CD14-positive monocyte (primary cell): ENCODE results near the gene CDC25A. TPM values are rescaled to one million over a fixed set of nuclear protein-coding genes. Genes with fewer than 3 reads are reported as not detected.

ENCODE experiments used
- DNase-seq, 3 donors: peaks; one replicate each; pipeline ENCODE4 v3.0.0-alpha.2; 2011 to 2022
- H2AFZ ChIP-seq: 2 replicates; pipeline ENCODE4 v1.6.0; 2012; ENCODE audit warnings: mild to moderate bottlenecking, low read depth, low read length, inconsistent platforms; ENCODE audit not compliant: insufficient read depth, poor library complexity, severe bottlenecking
- H3K27ac ChIP-seq, 2 donors: 1 replicate in 1 of 2; 2 replicates in 1 of 2; pipeline ENCODE4 v1.5.1; 2012 to 2013; ENCODE audit warnings: low read length in 2 of 2, control low read depth in 1 of 2, inconsistent platforms in 1 of 2, low read depth in 1 of 2, mild to moderate bottlenecking in 1 of 2
- H3K27me3 ChIP-seq, 2 donors: one replicate each; pipeline versions ENCODE4 v1.6.0 to v1.6.1; 2011 to 2013; ENCODE audit warnings: low read length in 2 of 2; ENCODE audit not compliant: control insufficient read depth in 2 of 2, insufficient read depth in 2 of 2
- H3K36me3 ChIP-seq, 2 donors: replicated peaks in 1 of 2; 1 replicate in 1 of 2; 2 replicates in 1 of 2; pipeline versions ENCODE4 v1.5.1 to v1.6.1; 2012 to 2013; ENCODE audit warnings: low read length in 2 of 2, control low read depth in 1 of 2, inconsistent platforms in 1 of 2, mild to moderate bottlenecking in 1 of 2; ENCODE audit not compliant: insufficient read depth in 2 of 2, control insufficient read depth in 1 of 2
- H3K4me1 ChIP-seq, 2 donors: 1 replicate in 1 of 2; 2 replicates in 1 of 2; pipeline versions ENCODE4 v1.5.1 to v1.6.1; 2012 to 2013; ENCODE audit warnings: low read length in 2 of 2, control low read depth in 1 of 2, inconsistent platforms in 1 of 2, mild to moderate bottlenecking in 1 of 2, moderate library complexity in 1 of 2; ENCODE audit not compliant: insufficient read depth in 2 of 2, control insufficient read depth in 1 of 2
- H3K4me2 ChIP-seq: replicated peaks from 2 replicates; pipeline ENCODE3; 2012; ENCODE audit warnings: low read length, moderate library complexity, mild to moderate bottlenecking; ENCODE audit not compliant: poor library complexity, severe bottlenecking; ENCODE audit errors: extremely low read depth
- H3K4me3 ChIP-seq, 3 experiments: fragments of 200-600 bp in 1 of 3; sonication (generic) in 1 of 3; replicated peaks in 1 of 3; 1 replicate in 2 of 3; 2 replicates in 1 of 3; pipeline ENCODE4 v1.5.1; 2011 to 2013; ENCODE audit warnings: low read length in 3 of 3, mild to moderate bottlenecking in 3 of 3, control low read depth in 2 of 3, low read depth in 2 of 3, inconsistent platforms in 1 of 3, moderate library complexity in 1 of 3
- H3K79me2 ChIP-seq: 2 replicates; pipeline ENCODE4 v1.6.0; 2012; ENCODE audit warnings: mild to moderate bottlenecking, control low read depth, inconsistent platforms, low read length, moderate library complexity; ENCODE audit not compliant: insufficient read depth
- H3K9ac ChIP-seq: 2 replicates; pipeline ENCODE4 v1.6.0; 2017; ENCODE audit warnings: low read length, mild to moderate bottlenecking; ENCODE audit not compliant: insufficient read depth, poor library complexity, severe bottlenecking
- H3K9me3 ChIP-seq, 2 donors: replicated peaks in 1 of 2; 1 replicate in 1 of 2; 2 replicates in 1 of 2; pipeline versions ENCODE4 v1.5.1 to v1.6.1; 2012 to 2013; ENCODE audit warnings: low read length in 2 of 2, control low read depth in 1 of 2; ENCODE audit not compliant: control insufficient read depth in 1 of 2, insufficient read depth in 1 of 2
- H4K20me1 ChIP-seq: 2 replicates; pipeline ENCODE4 v1.6.0; 2012; ENCODE audit warnings: mild to moderate bottlenecking, low read length, control low read depth, moderate library complexity; ENCODE audit not compliant: insufficient read depth
- H3K27ac Mint-ChIP-seq, 7 donors: one replicate each; pipeline ENCODE4 v1.8.0; 2020; ENCODE audit warnings: mild to moderate bottlenecking in 7 of 7, mixed read lengths in 7 of 7, moderate library complexity in 6 of 7, inconsistent platforms in 2 of 7
- H3K27me3 Mint-ChIP-seq, 3 donors: one replicate each; pipeline ENCODE4 v1.8.0; 2021 to 2022; ENCODE audit warnings: low read depth in 3 of 3, mild to moderate bottlenecking in 3 of 3, mixed read lengths in 3 of 3, moderate library complexity in 3 of 3, inconsistent platforms in 1 of 3
- H3K36me3 Mint-ChIP-seq, 2 donors: one replicate each; pipeline ENCODE4 v1.8.0; 2020; ENCODE audit warnings: mixed read lengths in 2 of 2, inconsistent platforms in 1 of 2, mild to moderate bottlenecking in 1 of 2
- H3K4me1 Mint-ChIP-seq: one replicate; pipeline ENCODE4 v1.8.0; 2020; ENCODE audit warnings: mild to moderate bottlenecking, mixed read lengths
- H3K4me3 Mint-ChIP-seq, 2 donors: one replicate each; pipeline ENCODE4 v1.8.0; 2020; ENCODE audit warnings: mild to moderate bottlenecking in 2 of 2, mixed read lengths in 2 of 2, moderate library complexity in 1 of 2
- H3K9me3 Mint-ChIP-seq, 7 donors: one replicate each; pipeline ENCODE4 v1.8.0; 2020 to 2022; ENCODE audit warnings: mixed read lengths in 7 of 7, mild to moderate bottlenecking in 6 of 7, moderate library complexity in 6 of 7, inconsistent platforms in 2 of 7
- WGBS: methylation state at CpG from one replicate; pipeline ENCODE4 v1.1.5; 2013; ENCODE audit warnings: missing lambda C conversion rate; ENCODE audit not compliant: insufficient coverage; 5-methylcytosine and 5-hydroxymethylcytosine counted together
- intact Hi-C, 2 donors: fragments of 100-400 bp; cut with micrococcal nuclease; formaldehyde crosslinking; loops; one replicate each; pipeline versions ENCODE4 v1.15.0 to v1.15.1; 2023
- polyA plus RNA-seq, 3 donors: library from polyadenylated mRNA; depleted of rRNA in 1 of 3; unstranded in 2 of 3; stranded (reverse) in 1 of 3; fragments of 300-500 nt in 2 of 3; fragments of >200 nt in 1 of 3; fragmentation: Illumina TruSeq in 2 of 3; gene quantifications; 1 replicate in 2 of 3; 2 replicates in 1 of 3; pipeline ENCODE4 v1.2.3, GENCODE V29; 2012 to 2021
- TF ChIP-seq, protein P1 (sequence below): fragments of 200-600 bp; IDR thresholded peaks from one replicate; pipeline ENCODE4 v1.8.0; 2022; ENCODE audit warnings: antibody characterized with exemption, mild to moderate bottlenecking

CDC25A gene
- polyA plus RNA-seq, 3 donors: 0.07 to 0.39 TPM; not detected in 1

DNA sequence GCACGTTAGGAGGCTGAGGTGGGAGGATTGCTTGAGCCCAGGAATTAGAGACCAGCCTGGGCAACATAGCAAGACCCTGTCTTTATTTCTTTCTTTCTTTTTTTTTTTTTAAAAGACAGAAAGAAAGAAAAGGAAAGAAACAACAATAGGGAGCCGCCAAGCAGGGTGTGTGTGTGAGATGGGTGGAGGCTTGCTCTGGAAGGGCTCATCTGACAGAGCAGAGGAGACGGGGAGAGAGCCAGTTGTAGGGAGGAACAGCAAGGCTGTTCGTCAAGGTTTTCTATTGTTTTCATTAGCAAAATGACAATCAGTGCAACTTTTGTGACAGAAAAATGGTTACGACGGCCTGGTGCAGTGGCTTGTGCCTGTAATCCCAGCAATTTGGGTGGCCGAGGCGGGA is 69.3 kb downstream of the CDC25A start:
- peaks cover 3% of the 10 kb centered on the region for H3K4me1 Mint-ChIP-seq
- H2AFZ ChIP-seq: no peak overlapping the region
- H3K27me3 Mint-ChIP-seq: peaks cover 0 to 4% (median 0%) of the 10 kb centered on the region in 3 donors
- DNase-seq: no peak
- no peak overlapping the region for H3K27ac Mint-ChIP-seq
- intact Hi-C loops: no loop called here
- H3K9me3 Mint-ChIP-seq: no peaks in the 10 kb centered on the region
- H3K27ac ChIP-seq: no peak overlapping the region
- no peak overlapping the region for H3K4me3 Mint-ChIP-seq
- no peaks in the 10 kb centered on the region for H4K20me1 ChIP-seq
- TF ChIP-seq, protein P1, sequence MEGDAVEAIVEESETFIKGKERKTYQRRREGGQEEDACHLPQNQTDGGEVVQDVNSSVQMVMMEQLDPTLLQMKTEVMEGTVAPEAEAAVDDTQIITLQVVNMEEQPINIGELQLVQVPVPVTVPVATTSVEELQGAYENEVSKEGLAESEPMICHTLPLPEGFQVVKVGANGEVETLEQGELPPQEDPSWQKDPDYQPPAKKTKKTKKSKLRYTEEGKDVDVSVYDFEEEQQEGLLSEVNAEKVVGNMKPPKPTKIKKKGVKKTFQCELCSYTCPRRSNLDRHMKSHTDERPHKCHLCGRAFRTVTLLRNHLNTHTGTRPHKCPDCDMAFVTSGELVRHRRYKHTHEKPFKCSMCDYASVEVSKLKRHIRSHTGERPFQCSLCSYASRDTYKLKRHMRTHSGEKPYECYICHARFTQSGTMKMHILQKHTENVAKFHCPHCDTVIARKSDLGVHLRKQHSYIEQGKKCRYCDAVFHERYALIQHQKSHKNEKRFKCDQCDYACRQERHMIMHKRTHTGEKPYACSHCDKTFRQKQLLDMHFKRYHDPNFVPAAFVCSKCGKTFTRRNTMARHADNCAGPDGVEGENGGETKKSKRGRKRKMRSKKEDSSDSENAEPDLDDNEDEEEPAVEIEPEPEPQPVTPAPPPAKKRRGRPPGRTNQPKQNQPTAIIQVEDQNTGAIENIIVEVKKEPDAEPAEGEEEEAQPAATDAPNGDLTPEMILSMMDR: no peak
- no peaks in the 10 kb centered on the region for H3K79me2 ChIP-seq
- H3K36me3 ChIP-seq: no peaks in the 10 kb centered on the region
- H3K4me3 ChIP-seq: no peak overlapping the region
- no peak overlapping the region for H3K9ac ChIP-seq
- WGBS: 99% methylated on average over 8 of the region's 8 CpGs
- H3K4me1 ChIP-seq: no peaks in the 10 kb centered on the region
- no peaks in the 10 kb centered on the region for H3K36me3 Mint-ChIP-seq
- no peaks in the 10 kb centered on the region for H3K9me3 ChIP-seq
- H3K27me3 ChIP-seq: no peaks in the 10 kb centered on the region
- H3K4me2 ChIP-seq: no peak overlapping the region

GRCh38 chr3:48118322-48118721 is 69.9 kb downstream of the CDC25A start:
- TF ChIP-seq, protein P1: no peak
- no peaks in the 10 kb centered on the region for H4K20me1 ChIP-seq
- H3K9ac ChIP-seq: no peak overlapping the region
- Mint-ChIP-seq H3K4me3 (no peak overlapping the region), H3K27me3 (peaks cover 0 to 4% (median 0%) of the 10 kb centered on the region in 3 donors), H3K4me1 (peaks cover 3% of the 10 kb centered on the region), H3K36me3 (no peaks in the 10 kb centered on the region), H3K9me3 (no peaks in the 10 kb centered on the region), H3K27ac (no peak overlapping the region)
- no peaks in the 10 kb centered on the region for H3K9me3 ChIP-seq
- no peak for DNase-seq
- H3K27ac ChIP-seq: no peak overlapping the region
- H3K4me3 ChIP-seq: no peak overlapping the region
- 100% methylated on average over 3 of the region's 7 CpGs for WGBS
- no peaks in the 10 kb centered on the region for H3K4me1 ChIP-seq
- H3K4me2 ChIP-seq: no peak overlapping the region
- no peak overlapping the region for H2AFZ ChIP-seq
- H3K79me2 ChIP-seq: no peaks in the 10 kb centered on the region
- H3K36me3 ChIP-seq: no peaks in the 10 kb centered on the region
- intact Hi-C loops: no loop called here
- no peaks in the 10 kb centered on the region for H3K27me3 ChIP-seq
